HG03460 (cell line): ENCODE data around the gene ITFG2.
"Not testable (repeated sequence)": the region's sequence is repeated elsewhere in the genome, so short reads cannot be mapped to it uniquely, and the experiment has no call there.

Experiments used
- ATAC-seq: cut with Tn5 transposase; IDR thresholded peaks from one replicate; pipeline ENCODE4 v1.9.1; 2021; ENCODE audit not compliant: unreplicated experiment

The ITFG2 gene

DNA sequence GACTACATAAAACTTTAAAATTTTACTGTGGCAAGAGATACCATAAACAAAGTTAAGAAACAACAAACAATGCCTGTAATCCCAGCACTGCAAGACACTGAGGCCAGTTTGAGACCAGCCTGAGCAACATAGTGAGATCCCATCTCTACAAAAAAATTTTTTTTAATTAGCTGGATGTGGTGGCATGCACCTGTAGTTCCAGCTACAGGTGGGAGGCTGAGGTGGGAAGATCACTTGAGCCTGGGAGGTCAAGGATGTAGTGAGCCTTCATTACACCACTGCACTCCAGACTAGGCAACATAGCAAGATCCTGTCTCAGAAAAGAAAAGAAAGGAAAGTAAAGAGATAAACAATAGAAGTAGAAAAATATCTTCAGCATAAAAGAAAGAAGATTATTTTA, 47.7 kb downstream of the ITFG2 start:
- no peak for ATAC-seq

DNA sequence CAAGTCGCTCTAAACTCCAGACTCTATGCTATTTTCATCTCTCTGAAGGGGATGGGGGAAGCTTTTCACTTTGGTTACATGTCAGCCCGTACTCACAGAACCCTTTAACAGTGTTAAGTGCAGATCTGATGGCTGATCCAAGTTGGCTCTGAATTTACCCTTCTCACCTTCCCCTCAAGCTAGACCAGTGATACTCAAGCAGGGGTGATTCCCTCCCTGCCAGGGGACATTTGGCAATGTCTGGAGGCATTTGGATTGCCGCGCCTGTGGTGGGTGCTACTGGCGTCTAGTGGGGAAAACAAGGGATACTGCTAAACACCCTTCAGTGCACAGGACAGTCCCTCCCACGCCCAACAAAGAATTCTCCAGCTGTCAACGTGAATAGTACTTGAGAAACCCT, 50.4 kb downstream of the ITFG2 start:
- ATAC-seq = no peak

DNA sequence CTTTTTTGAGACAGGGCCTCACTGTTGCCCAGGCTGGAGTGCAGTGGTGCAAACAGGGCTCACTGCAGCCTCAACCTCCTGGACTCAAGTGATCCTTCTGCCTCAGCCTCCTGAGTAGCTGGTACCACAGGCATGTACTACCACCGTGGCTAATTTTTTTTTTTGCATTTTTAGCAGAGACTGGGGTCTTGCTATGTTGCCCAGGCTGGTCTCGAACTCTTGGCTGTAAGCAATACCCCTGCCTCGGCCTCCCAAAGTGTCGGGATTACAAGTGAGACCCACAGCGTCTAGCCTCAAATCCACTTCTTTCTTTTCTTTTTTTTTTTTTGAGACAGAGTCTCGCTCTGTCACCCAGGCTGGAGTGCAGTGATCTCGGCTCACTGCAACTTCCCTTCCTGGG, 50.9 kb downstream of the ITFG2 start:
- not testable (repeated sequence) for ATAC-seq

DNA sequence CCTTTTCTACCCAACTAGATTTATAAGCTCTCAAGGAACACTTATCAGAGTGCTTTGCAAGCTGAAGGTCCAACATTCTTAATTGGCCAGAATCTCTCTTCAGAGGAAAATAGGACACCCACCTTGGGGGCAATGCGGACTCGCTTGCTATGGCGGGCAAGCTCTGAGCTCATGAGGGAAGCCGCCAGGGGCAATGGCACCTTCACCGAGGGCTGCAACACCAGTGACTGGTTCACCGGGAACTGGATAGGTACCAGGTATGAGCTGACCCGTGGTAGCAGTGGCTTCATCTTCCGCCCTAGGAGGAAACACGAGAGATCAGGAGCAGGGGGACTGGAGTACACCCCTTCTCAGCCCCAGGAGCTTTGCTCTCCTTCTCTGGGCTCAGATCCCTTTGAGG, 51.7 kb downstream of the ITFG2 start:
- no peak for ATAC-seq

DNA sequence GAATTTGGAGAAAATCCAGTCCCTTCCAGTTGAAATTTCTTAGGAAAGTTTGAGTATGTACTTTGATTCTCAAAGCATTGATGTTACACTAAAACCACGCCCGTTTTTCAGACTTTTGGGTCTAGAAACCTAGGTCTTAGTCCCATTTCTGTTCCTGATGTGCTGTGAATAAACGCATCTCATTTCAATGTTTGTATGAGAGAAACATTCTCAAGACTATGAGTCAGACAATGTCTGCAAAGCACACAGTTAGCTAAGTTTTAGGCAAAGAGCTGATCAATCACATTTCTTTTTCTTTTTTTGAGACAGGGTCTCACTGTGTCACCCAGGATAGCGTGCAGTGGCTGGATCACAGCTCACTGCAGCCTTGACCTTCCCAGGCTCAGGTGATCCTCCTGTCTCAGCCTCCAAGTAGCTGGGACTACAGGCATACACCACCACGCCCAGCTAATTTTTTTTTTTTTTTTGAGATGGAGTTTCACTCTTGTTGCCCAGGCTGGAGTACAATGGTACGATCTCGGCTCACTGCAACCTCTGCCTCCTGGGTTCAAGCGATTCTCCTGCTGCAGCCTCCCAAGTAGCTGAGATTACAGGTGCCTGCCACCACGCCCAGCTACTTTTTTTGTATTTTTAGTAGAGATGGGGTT, 56.6 kb downstream of the ITFG2 start:
- not testable (repeated sequence) for ATAC-seq
